ENCODE data around the gene SPIC. TPM values are rescaled to one million over a fixed set of nuclear protein-coding genes. Genes with fewer than 3 reads are reported as not detected.

Gene SPIC
- total and polyA plus RNA-seq, 9 donors: not detected

DNA sequence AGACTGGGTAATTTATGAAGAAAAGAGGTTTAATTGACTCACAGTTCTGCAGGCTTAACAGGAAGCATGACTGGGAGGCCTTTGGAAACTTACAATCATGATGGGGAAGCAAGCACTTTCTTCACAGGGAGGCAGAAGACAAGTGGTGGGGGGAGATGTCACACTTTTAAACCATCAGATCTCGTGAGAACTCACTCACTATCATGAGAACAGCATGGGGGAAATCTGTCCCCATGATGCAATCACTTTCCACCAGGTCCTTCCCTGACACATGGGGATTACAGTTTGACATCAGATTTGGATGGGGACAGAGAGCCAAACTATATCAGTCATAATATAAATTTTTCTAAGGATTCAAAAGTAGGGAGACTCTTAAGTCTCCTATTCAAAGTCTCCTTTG, 46.0 kb downstream of the SPIC start:
- H3K9me3 ChIP-seq (replicated peaks; ENCODE audit: control insufficient read depth, low read depth, low read length): no peaks in the 10 kb centered on the region
- DNase-seq: no peak
- H3K4me3 ChIP-seq (ENCODE audit: low read length): no peak overlapping the region
- no CpG with 5 or more reads among the region's 1 CpG for WGBS (ENCODE audit: insufficient coverage)
- no peaks in the 10 kb centered on the region for H3K36me3 ChIP-seq (ENCODE audit: control insufficient read depth, insufficient read depth, low read length)
- no peaks in the 10 kb centered on the region for H3K4me1 ChIP-seq (ENCODE audit: control insufficient read depth, insufficient read depth, low read length)
- H3K27me3 ChIP-seq (ENCODE audit: control insufficient read depth, insufficient read depth, low read length): no peaks in the 10 kb centered on the region
- H3K27ac ChIP-seq (ENCODE audit: low read length): no peak overlapping the region

DNA sequence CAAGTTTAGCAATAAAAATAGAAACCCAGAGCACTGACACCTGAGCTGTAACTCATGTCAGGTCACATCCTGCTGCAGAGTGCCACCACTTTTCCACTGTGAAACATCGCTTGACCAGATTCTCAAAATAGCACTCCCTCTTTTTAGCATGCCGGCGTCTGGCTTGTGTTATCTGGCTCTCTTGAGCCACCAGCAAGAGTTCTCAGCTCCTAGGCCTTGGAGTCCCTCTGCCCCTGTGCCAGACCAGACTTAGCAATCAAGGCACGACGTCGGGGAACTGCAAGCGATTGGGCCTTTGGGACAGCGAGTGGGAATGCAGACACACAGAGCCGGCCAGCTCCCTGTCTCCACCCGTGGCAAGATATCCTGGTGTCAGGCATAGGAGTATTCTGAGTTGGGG, 52.5 kb downstream of the SPIC start:
- DNase-seq: peak; percentile 3
- H3K27ac ChIP-seq (ENCODE audit: low read length): peak overlapping the region; percentile 13
- 33% methylated on average over 10 of the region's 10 CpGs for WGBS (ENCODE audit: insufficient coverage)
- no peaks in the 10 kb centered on the region for H3K9me3 ChIP-seq (replicated peaks; ENCODE audit: control insufficient read depth, low read depth, low read length)
- no peaks in the 10 kb centered on the region for H3K27me3 ChIP-seq (ENCODE audit: control insufficient read depth, insufficient read depth, low read length)
- no peak overlapping the region for H3K4me3 ChIP-seq (ENCODE audit: low read length)
- H3K36me3 ChIP-seq (ENCODE audit: control insufficient read depth, insufficient read depth, low read length): no peaks in the 10 kb centered on the region
- H3K4me1 ChIP-seq (ENCODE audit: control insufficient read depth, insufficient read depth, low read length): peaks cover 4% of the 10 kb centered on the region

DNA sequence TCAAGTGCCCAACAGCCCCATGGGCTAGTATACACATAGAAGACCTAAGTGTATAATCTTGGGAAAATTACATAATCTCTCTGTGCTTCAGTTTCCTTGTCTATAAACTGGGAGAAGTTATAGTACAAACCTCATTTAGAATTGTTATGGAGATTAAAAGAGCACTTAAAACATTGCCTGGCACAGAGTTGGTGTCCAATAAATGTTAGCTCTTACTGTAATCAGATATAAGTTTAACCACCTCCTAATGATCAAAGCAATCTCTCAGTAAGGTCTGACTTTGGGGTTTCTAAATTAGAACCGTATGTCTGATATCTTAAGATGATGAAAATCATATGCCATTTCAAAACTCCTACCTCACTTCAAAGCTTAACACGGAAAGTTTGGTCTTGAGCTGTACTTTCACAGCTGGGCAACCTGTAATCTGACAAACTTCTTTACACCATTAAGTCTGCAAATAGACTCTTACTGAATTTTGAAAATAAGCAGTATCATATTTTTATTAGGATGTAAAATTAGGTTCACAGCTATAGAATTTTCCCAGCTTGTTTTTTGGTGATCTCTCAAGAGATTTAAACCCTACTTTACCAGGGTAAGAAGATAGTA, 61.0 kb downstream of the SPIC start:
- H3K27me3 ChIP-seq (ENCODE audit: control insufficient read depth, insufficient read depth, low read length): no peaks in the 10 kb centered on the region
- H3K36me3 ChIP-seq (ENCODE audit: control insufficient read depth, insufficient read depth, low read length): no peaks in the 10 kb centered on the region
- no peak for DNase-seq
- no CpG with 5 or more reads among the region's 2 CpGs for WGBS (ENCODE audit: insufficient coverage)
- no peak overlapping the region for H3K4me3 ChIP-seq (ENCODE audit: low read length)
- H3K4me1 ChIP-seq (ENCODE audit: control insufficient read depth, insufficient read depth, low read length): no peaks in the 10 kb centered on the region
- H3K9me3 ChIP-seq (replicated peaks; ENCODE audit: control insufficient read depth, low read depth, low read length): no peaks in the 10 kb centered on the region
- H3K27ac ChIP-seq (ENCODE audit: low read length): no peak overlapping the region

Other genes with a start within 250 kb of the SPIC start
- gene UTP20, start 195.2 kb upstream of the SPIC start, total RNA-seq: 14.8 TPM
- 10 to 100 TPM in 6 of 8 donors, 1 to 10 TPM in 2; 6.8 to 13.7 (median 11.8) TPM for gene UTP20, start 195.2 kb upstream of the SPIC start, polyA plus RNA-seq (ENCODE audit: insufficient read depth in 1 of 8, insufficient read length in 8 of 8, low replicate concordance in 1 of 8)
- 90.5 TPM for gene ARL1, start 67.6 kb upstream of the SPIC start, total RNA-seq
- gene ARL1, start 67.6 kb upstream of the SPIC start, polyA plus RNA-seq (ENCODE audit: insufficient read depth in 1 of 8, insufficient read length in 8 of 8, low replicate concordance in 1 of 8): 100 to 1,000 TPM in 1 of 8 donors, 10 to 100 TPM in 7; 65.3 to 101 (median 77.0) TPM
- gene MYBPC1, start 119.6 kb downstream of the SPIC start, total RNA-seq: 2,328 TPM
- gene MYBPC1, start 119.6 kb downstream of the SPIC start, polyA plus RNA-seq (ENCODE audit: insufficient read depth in 1 of 8, insufficient read length in 8 of 8, low replicate concordance in 1 of 8): 1,000 to 10,000 TPM; 1,298 to 3,170 (median 2,070) TPM
- 23.9 TPM for gene CHPT1, start 222.3 kb downstream of the SPIC start, total RNA-seq
- 10 to 100 TPM; 22.4 to 28.8 (median 24.9) TPM for gene CHPT1, start 222.3 kb downstream of the SPIC start, polyA plus RNA-seq (ENCODE audit: insufficient read depth in 1 of 8, insufficient read length in 8 of 8, low replicate concordance in 1 of 8)

Data from muscle of leg (tissue), 11 donors.